Motor neuron (in vitro differentiated cells): ENCODE results near the gene PCSK7. TPM values are rescaled to one million over a fixed set of nuclear protein-coding genes. Genes with fewer than 3 reads are reported as not detected.
A peak's percentile ranks its signal among the peaks of the same experiment; 100 is the strongest.

Source experiments
- ATAC-seq, 8 experiments: fragments of 200-7000 bp; cut with Tn5 transposase; replicated peaks in 6 of 8; 2 replicates each; pipeline ENCODE4 v1.8.0; 2021; ENCODE audit warnings: mild to moderate bottlenecking in 8 of 8, moderate library complexity in 8 of 8
- H3K27ac ChIP-seq, 2 donors: fragments of 250-450 bp; sonication (Bioruptor Pico); 2 replicates each; pipeline ENCODE4 v1.9.0; 2021; ENCODE audit warnings: antibody characterized with exemption in 2 of 2, mild to moderate bottlenecking in 2 of 2, moderate library complexity in 1 of 2
- H3K4me1 ChIP-seq, 2 donors: fragments of 250-450 bp; sonication (Bioruptor Pico); replicated peaks in 1 of 2; 2 replicates each; pipeline ENCODE4 v1.6.1; 2021; ENCODE audit warnings: antibody characterized with exemption in 2 of 2, mild to moderate bottlenecking in 2 of 2, moderate library complexity in 1 of 2
- H3K4me3 ChIP-seq, 5 donors: fragments of 250-450 bp; sonication (Bioruptor Pico); 2 replicates each; pipeline ENCODE4 v1.9.0; 2021; ENCODE audit warnings: antibody characterized with exemption in 5 of 5, mild to moderate bottlenecking in 5 of 5, moderate library complexity in 4 of 5
- WGBS, 10 experiments: fragments of 450-650 bp; shearing (Covaris generic); methylation state at CpG; one replicate each; pipeline ENCODE4 v1.0.0; 2022; 5-methylcytosine and 5-hydroxymethylcytosine counted together
- in situ Hi-C, 9 experiments: fragments of 400-800 bp; cut with MboI; loops; one replicate each; pipeline ENCODE4 v1.15.0; 2021; ENCODE audit warnings: low sequenced_read_pairs in 9 of 9, low pct_unique_long_range_greater_than_20kb in 2 of 9; ENCODE audit not compliant: unreplicated experiment in 9 of 9
- total RNA-seq, 8 experiments: library from RNA; unstranded; fragments of 300-600 nt; gene quantifications; 2 replicates each; pipeline versions ENCODE4 v1.2.3 to v1.2.4, GENCODE V29; 2022

PCSK7 gene
- total RNA-seq, 8 experiments from 2014 or later, result 14.2 to 54.1 (median 21.1) TPM

GRCh38 chr11:117204283-117205080, 27.4 kb downstream of the PCSK7 start:
- ATAC-seq, result no peak
- Histone ChIP-seq H3K4me1 (no peaks in the 10 kb centered on the region), H3K27ac (no peak overlapping the region), H3K4me3 (no peak overlapping the region)
- 70 to 100% (median 83%) methylated on average over 1 to 5 of the region's 17 CpGs; no CpG with 5 or more reads in 1 of the 10 experiments for WGBS, 10 experiments
- in situ Hi-C loops, result no loop called here

- ATAC-seq, result no peak
- WGBS, 10 experiments, result 95 to 100% (median 100%) methylated on average over 1 to 5 of the region's 10 CpGs; no CpG with 5 or more reads in 4 of the 10 experiments
- Histone ChIP-seq H3K4me3 (no peak overlapping the region), H3K4me1 (peaks cover 3 to 4% of the 10 kb centered on the region in 2 donors), H3K27ac (no peak overlapping the region)
- in situ Hi-C loops, result no loop called here
These were observed 28.8 kb downstream of the PCSK7 start for GRCh38 chr11:117203069-117203407.

GRCh38 chr11:117202386-117203068, 29.3 kb downstream of the PCSK7 start:
- Histone ChIP-seq H3K4me3 (no peak overlapping the region), H3K27ac (no peak overlapping the region), H3K4me1 (peaks cover 3 to 4% of the 10 kb centered on the region in 2 donors)
- no peak for ATAC-seq
- 60 to 100% (median 88%) methylated on average over 1 to 4 of the region's 7 CpGs; no CpG with 5 or more reads in 4 of the 10 experiments for WGBS, 10 experiments
- in situ Hi-C loops, result no loop called here

GRCh38 chr11:117201658-117202305, 30.1 kb downstream of the PCSK7 start:
- H3K27ac ChIP-seq, result no peak overlapping the region
- in situ Hi-C loops, result no loop called here

GRCh38 chr11:117200813-117201657, 30.8 kb downstream of the PCSK7 start:
- H3K4me1 ChIP-seq, result peaks cover 3 to 4% of the 10 kb centered on the region in 2 donors
- H3K27ac ChIP-seq, result no peak overlapping the region

More at GRCh38 chr11:117201658-117202305, 30.1 kb downstream of the PCSK7 start:
- 0 to 100% (median 90%) methylated on average over 1 to 3 of the region's 14 CpGs; no CpG with 5 or more reads in 5 of the 10 experiments for WGBS, 10 experiments
- H3K4me1 ChIP-seq, result peaks cover 3 to 4% of the 10 kb centered on the region in 2 donors
- no peak for ATAC-seq
- no peak overlapping the region for H3K4me3 ChIP-seq

GRCh38 chr11:117199916-117200812, 31.7 kb downstream of the PCSK7 start:
- peaks cover 3 to 4% of the 10 kb centered on the region in 2 donors for H3K4me1 ChIP-seq
- in situ Hi-C loops, result no loop called here
- ATAC-seq, result no peak
- H3K27ac ChIP-seq, result no peak overlapping the region
- 44 to 75% (median 47%) methylated on average over 2 to 4 of the region's 13 CpGs; no CpG with 5 or more reads in 7 of the 10 experiments for WGBS, 10 experiments
- no peak overlapping the region for H3K4me3 ChIP-seq

More at GRCh38 chr11:117200813-117201657, 30.8 kb downstream of the PCSK7 start:
- in situ Hi-C loops, result no loop called here
- H3K4me3 ChIP-seq, result no peak overlapping the region
- ATAC-seq, result no peak
- WGBS, 10 experiments, result 40 to 100% (median 68%) methylated on average over 1 to 4 of the region's 12 CpGs; no CpG with 5 or more reads in 7 of the 10 experiments

GRCh38 chr11:117199053-117199915, 32.6 kb downstream of the PCSK7 start, which contains the start of gene TAGLN:
Gene TAGLN, plus strand, starts transcription at chr11:117199370. Its CDS starts 3,644 bp downstream, at chr11:117203014.
- WGBS, 10 experiments, result 12 to 100% (median 20%) methylated on average over 1 to 5 of the region's 34 CpGs; no CpG with 5 or more reads in 7 of the 10 experiments
- ATAC-seq, result peak; percentile 36 to 84 (median 72)
- peaks cover 3 to 4% of the 10 kb centered on the region in 2 donors for H3K4me1 ChIP-seq
- H3K4me3 ChIP-seq, result no peak within 1 kb of the TSS
- in situ Hi-C loops, result no loop called here
- no peak within 1 kb of the TSS for H3K27ac ChIP-seq

- in situ Hi-C loops, result no loop called here
- H3K27ac ChIP-seq, result no peak overlapping the region
- WGBS, 10 experiments, result 67 to 80% (median 69%) methylated on average over 2 to 3 of the region's 4 CpGs; no CpG with 5 or more reads in 7 of the 10 experiments
- H3K4me3 ChIP-seq, result no peak overlapping the region
- ATAC-seq, result peak in 2 of 8 experiments; percentile 3 to 4
- H3K4me1 ChIP-seq, result peaks cover 3 to 4% of the 10 kb centered on the region in 2 donors
These were observed 33.3 kb downstream of the PCSK7 start for GRCh38 chr11:117198613-117199012.

- no peak overlapping the region for H3K4me3 ChIP-seq
- H3K27ac ChIP-seq, result no peak overlapping the region
- H3K4me1 ChIP-seq, result peaks cover 3 to 4% of the 10 kb centered on the region in 2 donors
- 33 to 100% (median 92%) methylated on average over 1 to 11 of the region's 17 CpGs; no CpG with 5 or more reads in 2 of the 10 experiments for whole genome bisulfite sequencing, 10 experiments
- no peak for ATAC-seq
- in situ Hi-C loops, result no loop called here
These were observed 34.1 kb downstream of the PCSK7 start for GRCh38 chr11:117197516-117198456.

GRCh38 chr11:117197006-117197405, 34.9 kb downstream of the PCSK7 start:
- ATAC-seq, result no peak
- in situ Hi-C loops, result no loop called here
- WGBS, 10 experiments, result 80 to 100% (median 95%) methylated on average over 1 to 3 of the region's 7 CpGs; no CpG with 5 or more reads in 5 of the 10 experiments
- Histone ChIP-seq H3K27ac (no peak overlapping the region), H3K4me3 (no peak overlapping the region), H3K4me1 (peaks cover 3 to 4% of the 10 kb centered on the region in 2 donors)
